NCI-H1694 treated with DMSO at 0.1 percent for 48 hours (cell line): ENCODE measurements around the gene HES7.

Experiments
- DNase-seq: peaks from one replicate; lab custom pipeline; 2025; lab: John Stamatoyannopoulos, UW

Gene HES7

DNA sequence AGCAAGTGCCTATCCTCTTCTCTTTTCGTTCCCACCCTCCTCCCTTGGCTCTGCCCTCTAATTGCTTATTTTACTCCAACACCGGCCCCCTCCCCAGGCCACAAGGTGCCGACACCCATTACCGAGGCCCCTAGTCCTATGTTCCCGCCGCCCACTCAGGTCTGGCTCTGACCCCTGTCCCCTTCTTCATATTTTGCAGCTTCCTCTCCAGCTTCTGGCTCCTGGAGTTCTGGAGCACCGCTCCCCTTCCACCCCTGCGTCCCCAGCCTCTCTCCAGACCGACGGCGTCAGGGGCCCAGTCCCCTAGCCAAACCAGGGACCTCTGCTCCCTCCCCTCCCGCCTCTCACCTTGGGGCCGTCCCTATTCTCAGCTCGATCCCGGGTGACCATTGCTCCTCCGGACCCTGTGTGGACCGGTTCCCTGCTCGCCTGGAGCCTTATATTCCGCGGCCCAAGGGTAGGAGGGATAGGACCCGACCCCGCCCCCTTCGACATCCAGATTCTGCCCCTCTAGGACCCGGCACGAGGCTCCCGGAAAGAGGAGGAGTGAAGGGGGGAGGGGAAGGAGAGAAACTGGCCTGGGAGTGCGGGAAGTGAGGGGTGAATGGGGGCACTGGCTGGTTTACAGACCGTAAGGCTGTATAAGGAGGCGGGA is at the start of gene HES7:
Gene HES7 (minus strand): TSS at position 412 of the 655 bp plus-strand sequence. CDS start 22 bp downstream, at position 390.
- DNase-seq, result no peak

DNA sequence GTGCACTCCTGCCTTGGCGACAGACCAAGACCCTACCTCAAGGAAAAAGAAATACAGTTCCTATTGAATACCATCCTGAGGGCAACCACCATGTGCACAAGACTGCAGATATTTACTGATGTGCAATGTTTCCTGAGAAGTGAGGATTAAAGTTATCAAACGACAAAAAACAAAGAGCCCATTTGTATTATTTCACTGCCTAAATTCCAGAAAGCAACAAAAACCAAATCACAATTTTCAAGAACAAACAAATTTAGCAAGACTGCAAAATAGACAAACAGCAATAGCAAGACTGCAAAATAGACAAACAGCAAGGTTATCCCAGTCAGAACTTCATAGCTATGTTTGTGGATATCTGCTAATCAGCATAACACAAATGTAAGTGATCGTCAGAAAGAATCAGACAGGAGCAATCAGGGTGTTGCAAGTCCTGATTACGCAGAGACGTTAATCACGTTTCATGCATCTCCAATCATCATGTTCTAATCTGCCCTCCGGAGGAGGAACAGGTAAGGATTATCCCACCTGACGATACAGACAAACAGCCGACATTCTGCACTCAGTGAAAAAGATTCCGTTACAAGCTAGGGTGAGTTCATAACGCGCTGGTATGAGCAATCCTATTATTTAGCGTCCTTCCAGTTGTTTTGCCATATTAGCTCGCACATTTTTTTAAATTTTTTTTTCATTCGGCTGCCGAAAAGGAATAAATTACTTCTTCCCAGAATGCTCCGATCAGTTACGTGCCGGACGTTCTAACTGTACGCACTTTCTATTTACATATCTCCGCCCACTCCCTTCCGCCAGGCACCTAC is 49.4 kb upstream of the HES7 start:
- DNase-seq, result peak; percentile 99

DNA sequence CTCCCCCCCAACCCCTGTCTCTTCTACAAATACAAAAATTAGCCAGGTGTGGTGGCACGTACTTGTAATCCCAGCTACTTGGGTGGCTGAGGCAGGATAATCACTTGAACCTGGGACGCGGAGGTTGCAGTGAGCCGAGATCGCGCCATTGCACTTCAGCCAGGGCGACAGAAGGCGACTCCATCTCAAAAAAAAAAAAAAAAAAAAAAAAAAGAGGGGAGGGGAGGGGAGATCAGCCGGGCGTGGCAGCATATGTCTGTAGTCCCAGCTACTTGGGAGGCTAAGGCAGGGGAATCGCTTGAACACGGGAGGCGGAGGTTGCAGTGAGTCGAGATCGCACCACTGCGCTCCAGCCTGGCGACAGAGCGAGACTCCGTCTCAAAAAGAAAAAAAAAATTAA is 46.3 kb upstream of the HES7 start:
- peak; percentile 47 for DNase-seq

DNA sequence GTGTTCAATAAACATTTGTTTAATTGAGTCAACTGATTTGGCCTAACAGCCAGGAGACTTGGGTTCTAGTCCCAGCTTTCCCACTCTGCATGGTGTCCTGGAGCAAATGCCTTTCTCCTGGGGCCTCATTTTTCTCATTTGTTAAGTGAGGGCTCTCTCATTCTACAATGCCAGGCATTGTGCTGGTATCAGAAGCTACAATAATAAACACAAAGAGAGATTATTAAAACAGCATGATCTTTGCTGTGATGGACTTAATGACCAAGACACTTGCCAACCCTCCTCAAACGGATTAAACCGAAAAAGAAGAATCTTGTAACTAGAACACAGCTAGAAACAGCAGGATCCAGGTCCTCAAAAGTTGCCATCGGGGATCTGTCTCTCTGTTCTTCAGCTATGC is 43.6 kb upstream of the HES7 start:
- DNase-seq, result no peak

DNA sequence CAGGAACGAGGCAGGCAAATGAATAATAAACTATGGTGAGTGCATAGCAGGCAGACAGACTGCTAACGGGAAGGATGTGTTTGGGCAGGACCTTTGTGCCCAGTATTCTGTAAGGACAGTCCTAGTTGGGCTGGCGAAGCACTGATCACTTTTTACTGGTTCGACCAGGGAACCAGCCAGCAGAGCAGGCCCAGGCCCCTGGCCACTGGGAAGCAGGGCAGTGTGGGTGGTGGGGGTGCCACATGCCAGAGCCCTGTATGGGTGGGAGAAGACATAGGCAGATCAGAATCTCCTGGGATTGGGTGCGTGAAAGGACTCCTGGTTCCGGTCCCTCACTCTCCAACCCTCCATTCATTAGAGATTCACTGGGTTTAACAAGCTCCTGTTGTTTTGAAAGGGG is 42.8 kb upstream of the HES7 start:
- DNase-seq, result no peak

DNA sequence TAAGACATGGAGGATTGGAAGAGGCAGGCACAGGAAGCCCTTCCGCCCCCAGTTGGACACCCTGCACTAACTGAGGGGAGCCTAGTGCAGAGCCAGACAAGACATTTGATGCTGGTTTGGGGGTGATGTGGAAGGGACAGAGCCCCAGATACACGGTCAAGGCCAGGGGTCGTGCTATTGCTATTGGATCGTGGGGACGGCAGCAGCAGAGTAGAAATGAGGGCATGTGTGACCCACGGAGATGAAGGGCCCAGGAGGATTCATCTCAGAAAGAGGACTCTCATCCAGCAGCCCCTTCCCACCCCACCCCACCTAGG is 40.9 kb upstream of the HES7 start:
- no peak for DNase-seq

DNA sequence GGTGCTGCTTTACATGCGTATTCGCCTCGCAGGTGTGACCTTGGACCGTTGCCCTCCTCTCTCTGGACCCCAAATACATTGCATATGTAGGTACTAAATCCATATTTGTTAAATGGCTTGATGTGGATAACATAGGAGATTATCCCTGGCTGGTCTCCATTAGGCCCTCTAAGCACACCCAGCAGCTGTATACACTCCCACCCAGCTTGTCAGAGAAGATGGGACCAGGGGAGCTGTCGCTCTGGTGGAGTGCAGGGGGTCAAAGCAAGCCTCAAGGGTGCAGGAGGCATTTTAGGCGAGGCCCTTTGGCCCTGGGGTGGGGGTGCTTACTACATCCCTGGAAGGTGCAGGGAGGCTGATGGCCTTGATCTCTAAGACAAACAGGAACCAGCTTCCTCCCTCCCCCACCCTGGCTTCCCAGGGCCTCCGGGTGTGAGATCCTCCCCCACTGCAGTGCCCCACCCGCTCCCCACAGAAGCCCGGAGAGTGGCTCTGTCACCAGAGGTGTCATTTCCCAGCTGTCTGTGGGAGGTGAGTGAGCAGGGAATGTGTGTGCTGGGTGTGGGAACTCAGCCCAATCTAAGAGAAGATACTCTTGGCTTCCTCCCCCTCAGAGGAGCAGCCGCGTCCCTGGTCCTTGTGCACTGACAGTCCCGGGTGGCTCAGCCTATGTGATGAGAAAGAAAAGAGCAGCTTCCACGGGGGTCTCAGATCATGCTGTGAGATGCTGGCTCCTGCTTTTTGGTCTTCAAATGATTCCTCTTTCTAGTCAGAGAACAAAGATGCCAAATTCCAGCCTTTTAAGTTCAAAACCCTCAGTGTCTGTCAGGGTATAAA is 40.3 kb upstream of the HES7 start:
- DNase-seq, result peak; percentile 32

DNA sequence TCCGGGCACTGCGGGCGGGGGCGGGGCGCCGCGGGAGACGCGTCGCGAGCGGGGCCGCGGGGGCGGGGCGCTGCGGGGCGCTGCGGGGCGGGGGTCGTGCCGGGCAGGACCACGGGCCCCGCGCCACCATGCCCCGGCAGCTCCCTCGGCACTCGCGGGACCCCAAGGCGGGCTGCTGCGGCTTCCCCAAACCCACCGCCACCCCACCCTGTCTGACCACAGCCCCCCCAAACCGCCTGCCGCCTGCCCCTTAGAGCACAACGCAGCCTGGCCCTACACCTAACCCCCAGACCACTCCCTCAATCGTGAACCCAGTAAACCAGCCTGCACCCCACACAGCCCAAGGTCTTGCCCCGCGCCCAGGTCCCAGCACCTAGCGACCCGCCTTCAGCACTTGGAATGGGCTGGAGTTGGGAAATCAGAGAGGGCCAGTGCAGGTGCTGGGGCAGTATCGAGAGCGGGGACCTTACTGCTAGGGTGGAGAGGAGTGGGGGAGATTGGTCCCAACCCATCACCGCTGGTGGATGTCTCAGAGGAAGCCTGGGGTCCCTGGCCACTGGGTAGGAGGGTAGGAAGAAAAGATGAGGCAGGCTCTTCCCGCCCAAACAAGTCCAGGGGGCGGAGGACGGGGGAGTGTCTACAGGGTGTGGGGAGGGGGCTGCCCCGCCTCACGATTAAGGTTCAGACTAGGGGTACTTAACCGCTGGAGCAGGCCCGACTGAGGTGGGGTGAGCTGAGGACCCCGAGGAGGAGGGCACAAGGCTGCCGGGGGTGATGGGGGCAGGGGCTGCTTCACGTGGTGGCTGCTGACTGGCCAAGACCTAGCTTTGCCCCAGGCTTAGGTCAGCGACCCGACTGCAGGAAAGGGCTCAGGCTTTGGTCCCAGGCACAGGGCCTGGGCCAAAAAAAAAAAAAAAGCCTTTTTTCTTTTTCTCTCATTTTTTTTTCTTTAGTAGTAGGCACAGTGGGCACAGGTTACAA is 39.4 kb upstream of the HES7 start:
- DNase-seq, result peak; percentile 63

DNA sequence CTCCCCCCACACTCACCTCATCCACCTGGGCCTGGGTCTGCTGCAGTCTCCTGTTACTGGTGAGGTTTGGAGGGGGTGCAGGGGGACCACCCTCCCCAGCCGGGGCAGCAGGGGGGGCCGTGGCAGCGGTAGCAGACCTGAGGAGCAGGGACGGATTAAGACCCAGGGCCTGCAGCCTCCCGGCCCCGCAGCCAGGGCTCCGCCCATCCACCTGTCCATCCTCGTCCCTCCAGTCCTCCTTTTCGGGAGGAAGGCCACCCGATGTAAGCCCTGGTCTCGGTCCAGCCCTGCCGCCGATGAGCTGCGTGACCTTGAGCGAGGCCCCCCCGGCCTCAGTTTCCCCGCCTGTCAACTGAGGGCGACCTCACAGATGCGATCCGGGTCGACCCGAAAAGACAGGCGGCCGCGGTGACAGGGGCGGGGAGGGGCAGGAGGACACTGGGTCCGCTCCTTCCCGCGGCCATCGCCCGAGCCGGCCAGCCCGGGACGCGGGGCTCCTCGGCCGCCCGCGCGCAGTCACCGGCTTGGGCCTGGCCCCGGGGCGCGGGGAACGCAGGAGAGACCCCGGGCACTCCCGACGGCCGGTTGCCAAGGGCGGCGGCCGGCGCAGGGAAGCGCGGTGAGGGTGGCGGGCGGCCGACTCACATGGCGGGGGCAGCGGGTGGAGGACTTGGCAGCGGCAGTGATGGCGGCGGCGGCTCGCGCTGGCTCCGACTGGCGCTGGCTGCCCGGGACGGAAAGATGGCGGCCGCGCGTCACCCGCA is 38.5 kb upstream of the HES7 start, which contains the start of gene VAMP2:
Gene VAMP2 (minus strand): TSS at position 716 of the 764 bp plus-strand sequence. CDS start 69 bp downstream, at position 647.
- DNase-seq, result peak; percentile 23

DNA sequence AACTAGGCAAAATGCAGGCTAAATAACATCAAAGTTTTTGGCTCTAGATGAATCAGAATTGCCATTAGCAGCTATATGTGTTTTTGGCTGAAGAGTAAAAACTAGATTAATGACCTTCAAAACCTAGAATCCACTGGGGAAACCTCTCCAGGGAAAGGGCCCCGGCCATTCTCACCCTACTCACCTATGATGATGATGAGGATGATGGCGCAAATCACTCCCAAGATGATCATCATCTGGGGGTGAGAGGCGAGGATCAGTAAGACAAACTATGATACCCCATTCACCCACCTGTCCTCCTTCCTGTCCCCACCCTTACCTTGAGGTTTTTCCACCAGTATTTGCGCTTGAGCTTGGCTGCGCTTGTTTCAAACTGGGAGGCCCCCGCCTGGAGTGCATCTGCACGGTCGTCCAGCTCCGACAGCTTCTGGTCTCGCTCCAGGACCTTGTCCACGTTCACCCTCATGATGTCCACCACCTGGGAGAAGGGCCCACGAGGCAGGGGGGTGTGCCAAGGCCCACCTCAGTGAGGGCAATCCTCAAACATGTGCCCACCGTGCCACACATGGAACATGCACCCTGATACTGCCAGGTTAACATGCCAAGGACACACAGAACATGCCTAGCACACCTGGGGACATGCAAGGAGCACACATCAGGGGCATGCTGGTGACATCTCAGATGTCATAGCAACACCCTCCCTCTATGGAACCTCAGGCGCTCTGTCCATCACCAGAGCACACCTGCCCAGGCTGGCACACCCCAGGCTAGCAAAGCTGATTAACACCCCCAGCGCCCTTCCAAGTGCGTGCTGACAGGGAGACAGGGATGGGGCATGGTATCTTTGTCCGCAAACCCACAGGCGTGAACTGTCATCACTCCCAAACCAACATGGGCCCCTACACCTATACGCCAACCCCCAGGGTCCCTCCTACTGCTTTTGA is 37.7 kb upstream of the HES7 start:
- DNase-seq, result no peak

DNA sequence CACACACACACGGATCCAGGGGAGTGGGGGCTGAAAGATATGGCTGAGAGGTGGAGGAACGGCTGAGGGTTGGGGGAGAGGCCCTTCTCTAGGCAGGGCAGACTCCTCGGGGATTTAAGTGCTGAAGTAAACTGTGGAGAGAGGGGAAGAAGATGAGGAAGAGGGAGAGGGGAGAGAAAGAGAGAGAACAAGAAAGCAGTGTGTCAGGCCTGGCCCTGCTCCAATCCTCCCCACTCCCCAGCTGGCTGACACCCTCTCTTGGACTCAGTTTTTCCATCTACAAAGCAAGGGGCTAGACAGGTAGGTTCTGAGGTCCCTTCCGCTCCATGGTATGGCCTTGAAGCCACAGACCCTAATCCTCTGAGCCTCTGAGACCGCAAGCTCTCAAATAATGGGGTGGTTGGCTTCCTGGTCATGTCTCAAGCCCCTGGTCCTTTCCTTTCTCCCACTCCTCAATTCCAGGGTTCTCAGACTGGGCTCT is 36.9 kb upstream of the HES7 start:
- DNase-seq, result no peak

DNA sequence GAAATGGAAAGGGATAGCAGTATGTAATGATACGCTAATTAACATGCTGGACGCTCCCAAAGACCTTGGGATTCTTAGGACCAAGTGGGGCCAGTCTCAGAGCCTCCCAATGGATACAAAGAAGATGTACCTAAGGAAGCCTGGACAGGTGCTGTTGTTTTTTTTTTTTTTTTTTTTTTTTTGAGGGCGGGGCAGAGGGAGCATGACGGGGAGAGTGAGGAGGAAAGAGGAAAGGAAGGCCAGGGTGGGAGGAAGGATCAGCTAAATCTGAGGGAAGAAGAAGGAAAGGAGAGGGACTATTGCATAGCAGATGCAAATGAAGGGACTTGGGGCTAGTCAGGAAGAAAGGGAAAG is 36.3 kb upstream of the HES7 start:
- DNase-seq, result no peak

DNA sequence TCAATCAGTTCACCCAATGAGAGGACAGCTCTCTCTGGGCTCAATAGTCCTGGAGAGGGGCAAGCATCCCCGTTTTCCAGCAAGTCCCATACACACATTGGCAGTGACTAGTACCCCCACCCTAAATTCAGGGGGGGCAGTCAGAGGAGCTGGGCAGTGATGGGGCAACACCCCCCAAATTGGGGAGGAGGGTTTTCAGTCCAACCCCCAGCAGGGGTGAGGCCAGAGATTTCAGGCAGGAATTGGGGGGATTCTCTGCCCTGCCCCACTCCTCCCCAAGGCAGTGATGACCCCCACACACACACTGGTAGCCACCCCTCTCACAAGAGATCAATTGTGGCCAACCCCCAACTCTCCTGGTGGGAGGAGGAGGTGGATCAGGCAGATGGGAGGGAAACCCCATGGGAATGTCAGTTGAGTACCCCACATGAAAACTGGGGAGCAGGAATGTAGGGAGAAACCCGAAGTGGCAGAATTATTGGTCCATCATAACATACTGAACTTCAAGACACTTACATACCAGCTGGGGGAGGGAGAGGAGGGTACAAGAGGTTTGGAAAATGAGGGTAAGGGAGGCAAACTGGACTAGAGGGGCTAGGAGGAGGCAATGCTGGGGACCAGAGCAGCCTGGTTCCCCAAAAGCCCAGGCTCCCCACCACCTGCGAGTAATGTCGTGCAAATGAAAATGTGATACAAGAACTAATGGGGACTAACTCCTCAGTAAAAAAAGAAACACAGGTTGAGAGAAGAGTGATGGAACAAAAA is 35.7 kb upstream of the HES7 start:
- DNase-seq, result no peak

DNA sequence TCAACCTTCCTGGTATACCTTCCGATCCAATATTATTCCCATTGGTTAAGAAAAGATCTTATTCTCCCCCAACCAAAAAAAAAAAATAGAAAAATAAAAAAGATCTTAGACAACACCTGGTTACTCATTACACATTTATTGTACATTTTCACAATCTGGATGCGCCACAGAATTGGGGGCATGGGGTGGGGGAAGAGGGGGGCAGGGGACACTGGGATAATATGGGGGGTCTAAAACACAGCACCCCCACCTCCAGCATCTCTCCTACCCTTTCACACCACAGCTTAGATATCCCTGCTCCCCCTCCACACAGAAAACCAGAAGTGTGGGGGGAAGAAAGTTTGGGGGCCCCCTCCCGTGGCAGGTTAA is 35.1 kb upstream of the HES7 start:
- no peak for DNase-seq

DNA sequence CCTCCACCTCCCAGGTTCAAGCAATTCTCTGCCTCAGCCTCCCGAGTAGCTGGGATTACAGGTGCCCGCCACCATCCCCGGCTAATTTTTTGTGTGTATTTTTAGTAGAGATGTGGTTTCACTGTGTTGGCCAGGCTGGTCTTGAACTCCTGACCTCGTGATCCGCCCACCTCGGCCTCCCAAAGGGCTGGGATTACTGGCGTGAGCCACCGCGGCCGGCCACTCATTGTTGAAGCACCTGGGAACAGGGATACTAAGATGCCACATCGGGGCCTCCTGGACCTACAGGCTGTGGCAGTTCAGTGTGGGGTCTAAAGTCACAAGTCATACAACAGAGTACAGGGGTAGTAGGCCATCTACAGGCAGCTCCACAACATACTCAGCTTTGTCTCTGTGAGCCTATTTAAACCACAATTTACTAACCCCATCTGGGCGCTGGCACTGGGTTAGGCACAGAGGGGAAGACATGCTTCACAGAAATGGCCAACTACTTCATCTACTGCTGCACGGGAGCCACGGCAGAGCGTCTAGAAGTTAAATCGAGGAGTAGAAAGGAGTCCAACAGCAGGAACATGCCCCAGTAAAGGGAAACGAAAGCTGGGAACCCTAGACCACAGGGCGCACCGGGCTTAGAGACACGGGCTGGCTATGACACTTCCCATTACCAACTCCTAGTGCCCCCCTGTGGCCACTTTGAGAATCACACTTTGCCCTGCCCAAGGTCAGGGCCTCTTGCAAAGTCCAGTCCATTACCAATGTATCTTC is 34.5 kb upstream of the HES7 start:
- peak; percentile 75 for DNase-seq

DNA sequence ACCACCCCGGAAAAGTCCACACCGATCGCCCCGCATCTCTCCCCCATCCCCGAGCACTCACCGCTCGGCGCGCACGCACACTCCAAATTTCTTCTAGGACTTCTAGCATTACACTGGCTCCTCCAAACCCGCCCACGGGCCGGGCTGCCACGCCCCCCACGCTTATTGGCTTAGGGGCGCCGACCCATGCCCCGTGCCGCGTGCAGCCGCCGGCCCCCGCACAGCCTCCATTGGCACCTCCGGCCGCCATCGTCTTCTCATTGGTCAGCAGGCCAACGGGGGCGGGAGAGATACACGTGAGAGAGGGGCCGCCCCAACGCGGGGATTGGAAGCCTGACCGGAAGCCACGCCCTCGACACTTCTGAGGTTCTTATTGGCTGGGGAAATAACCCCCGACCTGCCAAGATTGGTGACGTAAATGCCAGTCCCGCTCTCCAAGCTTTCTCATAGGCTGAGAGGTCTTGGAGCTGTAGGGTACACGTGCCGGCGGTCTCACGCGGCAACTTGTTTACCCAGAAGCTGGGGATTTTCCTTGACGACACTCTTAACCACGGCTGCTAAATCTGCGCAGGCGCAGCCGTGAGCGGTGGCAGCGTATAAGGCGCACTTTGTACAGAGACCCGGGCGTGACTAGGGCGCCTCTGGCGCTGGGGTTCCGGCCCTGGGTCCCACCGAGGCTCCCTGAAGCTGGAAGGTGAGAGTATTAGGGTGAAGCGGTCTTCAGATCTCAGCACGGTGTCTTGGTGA is 32.5 kb upstream of the HES7 start:
- DNase-seq, result peak; percentile 100

DNA sequence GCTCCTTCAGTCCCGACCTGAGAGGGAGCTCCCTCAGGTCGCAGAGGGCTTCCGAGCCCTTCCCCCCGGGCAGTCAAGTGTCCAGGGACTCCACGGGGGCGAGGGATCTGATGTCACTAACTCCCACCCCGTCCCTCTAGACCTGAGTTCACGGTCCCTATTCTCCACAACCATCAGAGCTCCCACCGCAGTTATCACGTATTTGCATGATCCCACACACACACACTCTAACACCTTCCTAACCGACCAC is 32.0 kb upstream of the HES7 start:
- no peak for DNase-seq
